NCI-H1436 treated with DMSO at 0.1 percent for 48 hours (cell line): ENCODE results near the gene RCOR1.
"Not testable (repeated sequence)": the region's sequence is repeated elsewhere in the genome, so short reads cannot be mapped to it uniquely, and the experiment has no call there.

Experiments used
- DNase-seq: peaks from one replicate; lab custom pipeline; 2025; lab: John Stamatoyannopoulos, UW

RCOR1 gene

GRCh38 chr14:102591944-102592762, at the start of gene RCOR1:
RCOR1 (plus strand) TSS chr14:102592649; CDS start chr14:102592887, 238 bp downstream.
- peak; percentile 88 for DNase-seq

- no peak for DNase-seq
Observed at GRCh38 chr14:102544046-102544746, 48.3 kb upstream of the RCOR1 start.

- DNase-seq: no peak
Observed at GRCh38 chr14:102544747-102545460, 47.5 kb upstream of the RCOR1 start.

- DNase-seq: no peak
Observed at GRCh38 chr14:102545461-102546265, 46.8 kb upstream of the RCOR1 start.

GRCh38 chr14:102548616-102549240, 43.7 kb upstream of the RCOR1 start:
- peak; percentile 35 for DNase-seq

DNA sequence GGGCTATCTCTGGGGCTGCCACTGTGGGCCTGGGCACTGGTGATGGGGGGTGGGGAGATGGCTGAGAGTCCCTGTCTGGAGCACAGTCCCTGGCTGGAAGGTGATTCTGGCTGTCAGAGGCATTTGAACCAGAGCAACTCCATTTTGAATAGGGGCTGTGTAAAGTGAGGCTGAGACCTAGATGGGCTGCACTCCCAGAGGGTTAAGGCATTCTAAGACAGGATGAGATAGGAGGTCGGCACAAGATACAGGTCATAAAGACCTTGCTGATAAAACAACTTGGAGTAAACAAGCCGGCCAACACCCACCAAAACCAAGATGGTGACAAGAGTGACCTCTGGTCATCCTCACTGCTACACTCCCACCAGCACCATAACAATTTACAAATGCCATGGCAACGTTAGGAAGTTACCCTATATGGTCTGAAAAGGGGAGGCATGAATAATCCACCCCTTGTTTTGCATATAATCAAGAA, 41.5 kb upstream of the RCOR1 start:
- DNase-seq: not testable (repeated sequence)

GRCh38 chr14:102551995-102552705, 40.3 kb upstream of the RCOR1 start:
- no peak for DNase-seq

DNA sequence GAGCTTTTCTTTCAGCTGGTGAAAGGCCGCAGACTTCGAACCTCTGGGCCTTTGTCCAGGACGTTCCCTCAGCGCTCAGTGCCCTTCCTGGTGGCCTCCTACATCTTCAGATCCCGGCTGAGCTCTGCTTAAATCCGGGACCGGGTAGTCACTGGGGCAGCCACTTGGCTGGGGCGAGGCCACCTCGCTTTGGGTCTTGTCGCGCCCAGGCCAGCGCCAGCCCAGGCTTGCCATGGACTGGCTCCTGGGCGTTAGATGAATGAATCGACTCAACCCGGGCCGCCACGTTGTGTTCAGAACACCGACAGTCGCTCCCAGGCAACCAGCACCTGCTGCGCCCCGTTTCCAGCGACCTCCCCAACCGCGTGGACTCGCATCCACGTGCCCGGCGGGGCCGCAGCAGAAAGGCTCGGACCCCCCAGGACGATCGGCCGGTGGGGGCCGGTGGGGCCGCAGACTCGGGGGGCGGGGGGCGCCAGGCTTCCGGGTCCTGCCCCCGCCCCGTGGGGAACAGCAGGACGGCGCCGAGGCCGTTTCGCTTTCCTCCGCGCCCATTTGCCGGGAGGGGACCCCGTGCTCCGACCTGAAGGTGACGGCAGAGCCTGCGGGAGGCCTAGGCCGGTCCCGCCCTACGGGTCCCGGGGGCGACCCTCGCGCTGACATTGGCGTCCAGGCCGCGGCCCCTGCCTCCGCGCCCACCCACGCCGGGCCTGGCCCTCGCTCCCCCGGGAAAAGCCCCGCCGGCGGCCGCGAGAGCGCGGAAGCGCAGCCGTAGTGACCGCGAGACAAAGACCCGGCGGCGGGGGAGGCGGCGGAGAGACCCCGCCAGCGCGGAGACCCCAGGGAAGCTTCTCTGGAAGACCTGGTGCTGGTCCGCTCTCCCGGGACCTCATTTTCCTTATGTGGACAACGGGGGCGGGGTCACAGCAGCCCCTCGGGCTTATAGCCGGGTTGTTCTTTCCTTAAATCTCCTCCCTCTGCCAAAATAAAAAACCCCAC, 37.3 kb upstream of the RCOR1 start:
- DNase-seq: peak; percentile 35

- no peak for DNase-seq
Observed at GRCh38 chr14:102556098-102556677, 36.3 kb upstream of the RCOR1 start.

DNA sequence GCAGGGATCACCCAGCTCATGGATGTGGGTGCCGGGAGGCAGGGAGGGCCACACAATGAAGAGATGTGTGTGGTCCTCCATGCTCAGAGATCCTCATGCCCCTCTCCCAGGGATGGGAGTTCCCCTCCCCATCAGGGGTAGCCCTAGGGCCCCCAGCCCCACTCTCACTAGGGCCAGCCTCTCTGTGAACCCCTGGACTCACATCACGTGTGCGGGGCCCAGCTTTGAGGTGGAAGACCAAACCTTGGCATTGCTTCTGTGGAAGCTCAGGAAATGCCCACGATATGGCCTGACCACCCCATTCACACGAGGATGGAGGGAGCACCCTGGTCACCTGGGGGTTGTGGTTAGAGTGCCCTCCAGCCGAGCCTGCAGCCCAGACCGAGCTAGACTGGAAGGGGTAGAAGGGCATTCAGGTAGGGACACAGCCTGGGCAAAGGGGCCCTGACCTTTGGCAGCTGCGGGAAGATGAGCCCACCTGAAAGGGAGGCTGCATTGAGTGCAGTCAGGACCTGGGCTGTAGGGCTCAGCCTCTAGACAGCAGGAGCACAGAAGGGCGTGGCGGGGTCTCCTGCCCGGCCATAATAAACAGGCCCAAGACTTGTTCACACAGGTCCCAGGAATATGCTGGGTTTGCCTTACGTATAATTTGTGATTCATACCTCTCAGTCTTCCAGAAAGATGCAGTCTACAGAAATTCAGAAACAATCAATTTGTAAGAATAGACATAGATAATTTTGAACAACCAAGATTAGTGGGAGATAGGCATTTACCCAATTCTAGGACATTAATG, 34.8 kb upstream of the RCOR1 start:
- no peak for DNase-seq

- DNase-seq: no peak
Observed at GRCh38 chr14:102558556-102558955, 33.9 kb upstream of the RCOR1 start.

- DNase-seq: no peak
Observed at GRCh38 chr14:102560458-102561261, 31.8 kb upstream of the RCOR1 start.

DNA sequence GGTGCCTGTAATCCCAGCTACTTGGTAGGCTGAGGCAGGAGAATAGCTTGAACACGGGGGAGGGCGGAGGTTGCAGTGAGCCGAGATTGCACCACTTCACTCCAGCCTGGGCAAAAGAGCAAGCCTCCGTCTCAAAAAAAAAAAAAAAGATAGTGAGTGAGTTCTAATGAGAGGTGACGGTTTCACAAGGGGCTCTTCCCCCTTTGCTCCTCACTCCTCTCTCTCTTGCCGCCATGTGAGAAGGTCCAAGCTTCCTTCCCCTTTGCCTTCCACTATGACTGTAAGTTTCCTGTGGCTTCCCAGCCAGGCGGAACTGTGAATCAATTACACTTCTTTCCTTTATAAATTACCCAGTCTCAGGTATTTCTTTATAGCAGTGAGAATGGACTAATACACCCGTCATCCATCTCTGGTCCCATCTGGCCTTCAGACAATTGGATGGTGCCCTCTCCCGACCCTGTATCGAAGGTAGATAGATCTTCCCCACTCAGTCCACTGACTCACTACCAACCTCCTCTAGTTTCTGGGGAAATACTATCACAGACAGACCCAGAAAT, 27.0 kb upstream of the RCOR1 start:
- no peak for DNase-seq

DNA sequence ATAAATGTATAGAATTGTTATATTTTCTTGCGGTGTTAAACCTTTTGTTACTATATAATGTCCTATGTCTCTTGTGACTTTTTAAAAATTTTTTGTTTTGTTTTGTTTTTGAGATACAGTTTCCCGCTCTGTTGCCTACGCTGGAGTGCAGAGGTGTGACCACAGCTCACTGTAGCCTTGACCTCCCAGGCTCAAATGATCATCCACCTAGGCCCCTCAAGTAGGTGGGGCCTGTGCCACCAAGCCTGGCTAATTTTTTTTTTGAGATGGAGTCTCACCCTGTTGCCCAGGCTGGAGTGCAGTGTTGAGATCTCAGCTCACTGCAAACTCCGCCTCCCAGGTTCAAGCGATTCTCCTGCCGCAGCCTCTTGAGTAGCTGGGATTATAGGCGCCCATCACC, 26.5 kb upstream of the RCOR1 start:
- DNase-seq: no peak

GRCh38 chr14:102568115-102568614, 24.3 kb upstream of the RCOR1 start:
- no peak for DNase-seq

- DNase-seq: no peak
Observed at GRCh38 chr14:102570334-102570995, 22.0 kb upstream of the RCOR1 start.
